Right cardiac atrium (tissue), 5 donors: ENCODE results near the gene SLC25A36. TPM values are rescaled to one million over a fixed set of nuclear protein-coding genes. Genes with fewer than 3 reads are reported as not detected.
"Not testable (repeated sequence)": the region's sequence is repeated elsewhere in the genome, so short reads cannot be mapped to it uniquely, and the experiment has no call there.

ENCODE experiments used
- ATAC-seq, 2 donors: fragments of 200-7000 bp; cut with Tn5 transposase; one replicate each; pipeline versions ENCODE4 v1.8.0 to v1.9.1; 2020; ENCODE audit warnings: moderate library complexity in 2 of 2, mild to moderate bottlenecking in 1 of 2
- DNase-seq, 3 donors: peaks; one replicate each; pipeline ENCODE4 v3.0.0-alpha.2; 2020
- H3K27ac ChIP-seq: one replicate; pipeline ENCODE4 v1.5.1; 2013; ENCODE audit warnings: mild to moderate bottlenecking, low read length, control low read depth, moderate library complexity
- H3K27me3 ChIP-seq: one replicate; pipeline ENCODE4 v1.6.1; 2013; ENCODE audit not compliant: control insufficient read depth, insufficient read depth
- H3K4me1 ChIP-seq: one replicate; pipeline ENCODE4 v1.6.1; 2013; ENCODE audit warnings: low read length; ENCODE audit not compliant: control insufficient read depth, insufficient read depth
- H3K4me3 ChIP-seq: one replicate; pipeline ENCODE4 v1.5.1; 2013; ENCODE audit warnings: low read length, control low read depth
- H3K9me3 ChIP-seq: one replicate; pipeline ENCODE4 v1.6.1; 2013; ENCODE audit warnings: low read length; ENCODE audit not compliant: control insufficient read depth
- WGBS: extraction: QIAGEN DNeasy Blood & Tissue Kit; methylation state at CpG from one replicate; pipeline ENCODE4 v1.1.7; 2013; 5-methylcytosine and 5-hydroxymethylcytosine counted together
- intact Hi-C, 4 donors: fragments of 100-400 bp; cut with DNase I; formaldehyde crosslinking; loops; one replicate each; pipeline versions ENCODE4 v1.11.0 to v1.14.0; 2022 to 2023
- polyA plus RNA-seq: library from polyadenylated mRNA; stranded (reverse); fragments of 200-250 nt; gene quantifications from one replicate; pipeline ENCODE4 v1.2.3, GENCODE V29; 2013
- total RNA-seq, 4 donors: library from RNA; stranded (reverse); fragmentation: NEBNext Ultra II Directional; extraction: Animal tissue kit (Norgen Biotek cat#: 25700); gene quantifications; one replicate each; pipeline ENCODE4 v1.2.1, GENCODE V29; 2021
- donor health status: healthy with polysubstance abuse.
- donor health status: DM: no; HTN: yes; CAD: no.
- donor health status: DM: no; HTN: no; CAD: no.
- donor health status: DM: no; HTN: yes; CAD: no; lungs with severe emphysema.
- donor health status: DM: yes; HTN: yes; CAD: no.

Gene SLC25A36
- total and polyA plus RNA-seq, 5 donors: 34.3 to 75.0 (median 68.5) TPM

- Histone ChIP-seq H3K4me1 (no peaks in the 10 kb centered on the region), H3K27me3 (no peaks in the 10 kb centered on the region), H3K27ac (no peak overlapping the region), H3K4me3 (no peak overlapping the region), H3K9me3 (no peaks in the 10 kb centered on the region)
- intact Hi-C loops: no loop called here
- ATAC-seq (no peak), DNase-seq (no peak)
- 7% methylated on average over 12 of the region's 12 CpGs for WGBS
Observed at GRCh38 chr3:140931016-140931454, 10.6 kb upstream of the SLC25A36 start.

GRCh38 chr3:140931801-140932200 lies 9.8 kb upstream of the SLC25A36 start:
- intact Hi-C loops: no loop called here
- Histone ChIP-seq H3K27ac (no peak overlapping the region), H3K9me3 (no peaks in the 10 kb centered on the region), H3K4me1 (no peaks in the 10 kb centered on the region), H3K4me3 (no peak overlapping the region), H3K27me3 (no peaks in the 10 kb centered on the region)
- DNase-seq (no peak), ATAC-seq (no peak)

- Histone ChIP-seq H3K9me3 (no peaks in the 10 kb centered on the region), H3K4me3 (no peak overlapping the region), H3K27ac (no peak overlapping the region), H3K27me3 (no peaks in the 10 kb centered on the region), H3K4me1 (no peaks in the 10 kb centered on the region)
- intact Hi-C loops: no loop called here
- DNase-seq (no peak), ATAC-seq (no peak)
- 80% methylated on average over 7 of the region's 7 CpGs for WGBS
Observed at GRCh38 chr3:140933109-140933508, 8.5 kb upstream of the SLC25A36 start.

- H3K9me3 ChIP-seq: no peaks in the 10 kb centered on the region
- intact Hi-C loops: no loop called here
- no peaks in the 10 kb centered on the region for H3K4me1 ChIP-seq
- no peak overlapping the region for H3K27ac ChIP-seq
- no peaks in the 10 kb centered on the region for H3K27me3 ChIP-seq
- ATAC-seq (no peak), DNase-seq (no peak)
- 83% methylated on average over 8 of the region's 8 CpGs for WGBS
- H3K4me3 ChIP-seq: no peak overlapping the region
Observed at GRCh38 chr3:140933552-140933951, 8.1 kb upstream of the SLC25A36 start.

- H3K4me1 ChIP-seq, H3K9me3 ChIP-seq, H3K4me3 ChIP-seq, ATAC-seq, H3K27me3 ChIP-seq, intact Hi-C loops, H3K27ac ChIP-seq, DNase-seq: not testable (repeated sequence)
- 94% methylated on average over 4 of the region's 4 CpGs for WGBS
Observed at GRCh38 chr3:140939305-140939704, 2.3 kb upstream of the SLC25A36 start.

- no peak for ATAC-seq
- 42% methylated on average over 5 of the region's 5 CpGs for WGBS
- no peaks in the 10 kb centered on the region for H3K9me3 ChIP-seq
- no peak overlapping the region for H3K27ac ChIP-seq
- H3K4me3 ChIP-seq: peak overlapping the region; percentile 49
- no peaks in the 10 kb centered on the region for H3K4me1 ChIP-seq
- intact Hi-C loops: no loop called here
- H3K27me3 ChIP-seq: no peaks in the 10 kb centered on the region
- no peak for DNase-seq
Observed at GRCh38 chr3:140941090-140941433, 574 bp upstream of the SLC25A36 start.

- intact Hi-C loops: no loop called here
- Histone ChIP-seq H3K4me1 (no peaks in the 10 kb centered on the region), H3K27ac (peak overlapping the region; percentile 90), H3K4me3 (peak overlapping the region; percentile 85), H3K9me3 (no peaks in the 10 kb centered on the region), H3K27me3 (no peaks in the 10 kb centered on the region)
- DNase-seq (peak; percentile 53 to 85 (median 80)), ATAC-seq (peak; percentile 73 to 76)
- under 1% methylated on average over 56 of the region's 56 CpGs for WGBS
Observed at GRCh38 chr3:140942221-140943104, 827 bp downstream of the SLC25A36 start.

- no peaks in the 10 kb centered on the region for H3K27me3 ChIP-seq
- peak overlapping the region; percentile 85 for H3K4me3 ChIP-seq
- 57% methylated on average over 5 of the region's 5 CpGs for WGBS
- DNase-seq (no peak), ATAC-seq (no peak)
- H3K27ac ChIP-seq: no peak overlapping the region
- intact Hi-C loops: no loop called here
- H3K4me1 ChIP-seq: no peaks in the 10 kb centered on the region
- no peaks in the 10 kb centered on the region for H3K9me3 ChIP-seq
Observed at GRCh38 chr3:140943781-140944552, 2.3 kb downstream of the SLC25A36 start.

GRCh38 chr3:140948460-140949249 lies 7.0 kb downstream of the SLC25A36 start:
- Histone ChIP-seq H3K4me1 (peaks cover 3% of the 10 kb centered on the region), H3K4me3 (no peak overlapping the region), H3K9me3 (no peaks in the 10 kb centered on the region), H3K27ac (no peak overlapping the region), H3K27me3 (no peaks in the 10 kb centered on the region)
- intact Hi-C loops: no loop called here
- ATAC-seq (no peak), DNase-seq (no peak)
- WGBS: 92% methylated on average over 5 of the region's 5 CpGs

GRCh38 chr3:140950144-140950543 lies 8.5 kb downstream of the SLC25A36 start:
- no peak for DNase-seq
- Histone ChIP-seq H3K27ac (no peak overlapping the region), H3K4me3 (no peak overlapping the region), H3K9me3 (no peaks in the 10 kb centered on the region), H3K27me3 (no peaks in the 10 kb centered on the region), H3K4me1 (peaks cover 3% of the 10 kb centered on the region)
- no peak for ATAC-seq
- WGBS: 92% methylated on average over 1 of the region's 1 CpG
- intact Hi-C loops: no loop called here

GRCh38 chr3:140950863-140951262 lies 9.2 kb downstream of the SLC25A36 start:
- DNase-seq: no peak
- Histone ChIP-seq H3K4me1 (peaks cover 5% of the 10 kb centered on the region), H3K9me3 (no peaks in the 10 kb centered on the region), H3K27ac (peak overlapping the region; percentile 27), H3K27me3 (no peaks in the 10 kb centered on the region), H3K4me3 (no peak overlapping the region)
- intact Hi-C loops: no loop called here
- WGBS: 48% methylated on average over 2 of the region's 2 CpGs
- ATAC-seq: peak in 1 of 2 donors; percentile 20
